Measurements from ENCODE around the gene TFDP1. TPM values are rescaled to one million over a fixed set of nuclear protein-coding genes. Genes with fewer than 3 reads are reported as not detected.

The TFDP1 gene
- total RNA-seq, 2 experiments from 2014 or later = 87.9 to 119 TPM

DNA sequence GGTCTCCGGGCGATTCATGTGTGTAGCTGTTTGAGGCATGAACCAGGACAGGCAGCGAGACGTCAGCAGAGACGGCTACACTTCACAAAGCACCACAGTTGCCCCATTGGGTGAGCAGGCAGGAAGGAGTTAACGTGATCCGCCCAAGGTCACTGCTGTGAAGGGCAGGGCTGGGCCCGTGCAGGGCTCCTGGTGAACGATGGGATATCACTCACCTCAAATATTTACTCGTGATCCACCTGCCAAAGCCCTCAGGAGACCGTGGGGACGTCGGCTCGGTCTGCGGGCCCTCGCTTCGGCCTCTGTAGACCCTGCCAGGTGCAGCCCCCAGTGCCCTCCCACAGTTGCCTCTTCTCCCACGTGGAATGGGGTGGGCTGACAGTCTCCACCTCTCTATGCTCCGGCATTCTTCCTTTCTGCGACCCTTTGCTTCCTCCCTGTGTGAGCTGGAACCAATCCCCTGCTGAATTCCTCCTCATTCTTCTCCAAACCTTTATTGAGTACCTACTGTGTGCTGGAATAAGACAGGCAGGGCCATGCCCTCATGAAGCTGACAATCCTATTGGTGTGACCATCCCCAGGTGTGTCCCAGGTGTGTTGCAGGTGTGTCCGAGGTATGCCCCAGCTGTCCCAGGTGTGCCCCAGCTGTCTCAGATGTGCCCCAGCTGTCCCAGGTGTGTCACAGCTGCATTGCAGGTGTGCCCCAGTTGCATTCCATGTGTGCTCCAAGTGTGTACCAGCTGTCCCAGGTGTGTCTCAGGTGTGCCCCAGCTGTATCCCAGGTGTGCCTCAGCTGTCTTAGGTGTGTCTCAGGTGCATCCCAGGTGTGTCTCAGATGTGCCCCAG is 80.4 kb downstream of the TFDP1 start:
- no peak for DNase-seq (ENCODE audit: low spot score)
- POLR2A ChIA-PET = no interaction called here

DNA sequence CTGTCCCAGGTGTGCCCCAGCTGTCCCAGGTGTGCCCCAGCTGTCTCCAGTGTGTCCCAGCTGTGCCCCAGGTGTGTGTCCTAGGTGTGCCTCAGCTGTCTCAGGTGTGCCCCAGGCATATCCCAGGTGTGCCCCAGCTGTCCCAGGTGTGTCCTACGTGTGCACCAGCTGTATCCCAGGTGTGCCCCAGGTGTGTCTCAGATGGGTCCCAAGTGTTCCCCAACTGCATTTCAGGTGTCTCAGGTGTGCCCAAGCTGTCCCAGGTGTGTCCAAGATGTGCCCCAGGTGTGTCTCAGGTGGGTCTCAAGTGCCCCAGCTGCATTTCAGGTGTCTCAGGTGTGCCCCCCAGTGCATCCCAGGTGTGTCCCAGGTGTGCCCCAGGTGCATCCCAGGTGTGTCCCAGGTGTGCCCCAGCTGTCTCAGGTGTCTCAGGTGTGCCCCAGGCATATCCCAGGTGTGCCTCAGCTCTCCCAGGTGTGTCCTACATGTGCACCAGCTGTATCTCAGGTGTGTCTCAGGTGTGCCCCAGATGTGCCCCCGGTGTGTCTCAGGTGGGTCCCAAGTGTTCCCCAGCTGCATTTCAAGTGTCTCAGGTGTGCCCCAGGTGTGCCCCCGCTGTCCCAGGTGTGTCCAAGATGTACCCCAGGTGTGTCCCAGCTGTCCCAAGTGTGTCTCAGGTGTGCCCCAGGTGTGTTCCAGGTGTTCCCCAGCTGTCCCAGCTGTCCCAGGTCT is 81.2 kb downstream of the TFDP1 start:
- Histone ChIP-seq H4K20me1 (ENCODE audit: insufficient read depth, low read length) (no peaks in the 10 kb centered on the region), H3K36me3 (ENCODE audit: insufficient read depth, low read length) (no peaks in the 10 kb centered on the region), H3K9me2 (ENCODE audit: insufficient read depth, low read length) (no peaks in the 10 kb centered on the region), H3K9me3 (ENCODE audit: low read length) (no peaks in the 10 kb centered on the region), H3K4me3 (ENCODE audit: low read depth, low read length, poor library complexity, severe bottlenecking) (no peak overlapping the region), H3K79me2 (ENCODE audit: insufficient read depth, low read depth, low read length) (no peaks in the 10 kb centered on the region), H3K27ac (ENCODE audit: low read depth, low read length, poor library complexity, severe bottlenecking) (no peak overlapping the region), H3K4me2 (ENCODE audit: low read length) (no peak overlapping the region), H3K4me1 (ENCODE audit: insufficient read depth, low read length, poor library complexity, severe bottlenecking) (no peaks in the 10 kb centered on the region), H2AFZ (ENCODE audit: low read length) (no peak overlapping the region)
- intact Hi-C loops (cut with micrococcal nuclease; ENCODE audit: unreplicated experiment) = no loop called here
- TF ChIP-seq, protein P1, sequence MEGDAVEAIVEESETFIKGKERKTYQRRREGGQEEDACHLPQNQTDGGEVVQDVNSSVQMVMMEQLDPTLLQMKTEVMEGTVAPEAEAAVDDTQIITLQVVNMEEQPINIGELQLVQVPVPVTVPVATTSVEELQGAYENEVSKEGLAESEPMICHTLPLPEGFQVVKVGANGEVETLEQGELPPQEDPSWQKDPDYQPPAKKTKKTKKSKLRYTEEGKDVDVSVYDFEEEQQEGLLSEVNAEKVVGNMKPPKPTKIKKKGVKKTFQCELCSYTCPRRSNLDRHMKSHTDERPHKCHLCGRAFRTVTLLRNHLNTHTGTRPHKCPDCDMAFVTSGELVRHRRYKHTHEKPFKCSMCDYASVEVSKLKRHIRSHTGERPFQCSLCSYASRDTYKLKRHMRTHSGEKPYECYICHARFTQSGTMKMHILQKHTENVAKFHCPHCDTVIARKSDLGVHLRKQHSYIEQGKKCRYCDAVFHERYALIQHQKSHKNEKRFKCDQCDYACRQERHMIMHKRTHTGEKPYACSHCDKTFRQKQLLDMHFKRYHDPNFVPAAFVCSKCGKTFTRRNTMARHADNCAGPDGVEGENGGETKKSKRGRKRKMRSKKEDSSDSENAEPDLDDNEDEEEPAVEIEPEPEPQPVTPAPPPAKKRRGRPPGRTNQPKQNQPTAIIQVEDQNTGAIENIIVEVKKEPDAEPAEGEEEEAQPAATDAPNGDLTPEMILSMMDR (conservative IDR thresholded peaks at IDR 0.05; ENCODE audit: low read length) = no peak
- TF ChIP-seq EZH2phosphoT487 (IDR thresholded peaks at IDR 0.05; ENCODE audit: borderline replicate concordance, low read depth, low read length) = no peak
- BruUV-seq (replicated peaks) = no TSS peak
- CTCF ChIA-PET (ENCODE audit: unreplicated experiment) = no interaction called here
- DNase-seq (ENCODE audit: low spot score) = no peak
- POLR2A ChIA-PET = no interaction called here

More for the DNA sequence above, 80.4 kb downstream of the TFDP1 start:
- Histone ChIP-seq H3K79me2 (ENCODE audit: insufficient read depth, low read depth, low read length) (no peaks in the 10 kb centered on the region), H3K4me1 (ENCODE audit: insufficient read depth, low read length, poor library complexity, severe bottlenecking) (no peaks in the 10 kb centered on the region), H3K4me2 (ENCODE audit: low read length) (no peak overlapping the region), H3K27ac (ENCODE audit: low read depth, low read length, poor library complexity, severe bottlenecking) (no peak overlapping the region), H3K9me2 (ENCODE audit: insufficient read depth, low read length) (no peaks in the 10 kb centered on the region), H4K20me1 (ENCODE audit: insufficient read depth, low read length) (no peaks in the 10 kb centered on the region), H3K4me3 (ENCODE audit: low read depth, low read length, poor library complexity, severe bottlenecking) (no peak overlapping the region), H3K36me3 (ENCODE audit: insufficient read depth, low read length) (no peaks in the 10 kb centered on the region), H3K9me3 (ENCODE audit: low read length) (no peaks in the 10 kb centered on the region), H2AFZ (ENCODE audit: low read length) (no peak overlapping the region)
- no TSS peak for BruUV-seq (replicated peaks)
- CTCF ChIA-PET (ENCODE audit: unreplicated experiment) = no interaction called here
- intact Hi-C loops (cut with micrococcal nuclease; ENCODE audit: unreplicated experiment) = no loop called here
- TF ChIP-seq, protein P1 (conservative IDR thresholded peaks at IDR 0.05; ENCODE audit: low read length) = no peak
- TF ChIP-seq EZH2phosphoT487 (IDR thresholded peaks at IDR 0.05; ENCODE audit: borderline replicate concordance, low read depth, low read length) = no peak

DNA sequence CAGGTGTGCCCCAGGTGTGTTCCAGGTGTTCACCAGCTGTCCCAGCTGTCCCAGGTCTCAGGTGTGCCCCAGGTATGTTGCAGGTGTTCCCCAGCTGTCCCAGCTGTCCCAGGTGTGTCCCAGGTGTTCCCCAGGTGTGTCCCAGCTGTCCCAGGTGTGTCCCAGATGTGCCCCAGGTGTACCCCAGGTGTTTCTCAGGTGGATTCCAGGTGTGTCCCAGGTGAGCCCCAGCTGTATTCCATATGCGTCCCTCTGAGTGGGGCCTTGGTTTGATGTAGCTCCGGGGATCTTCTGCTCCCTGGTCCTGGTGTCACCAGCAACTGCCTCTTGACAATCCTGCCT is 81.7 kb downstream of the TFDP1 start:
- POLR2A ChIA-PET = no interaction called here
- Histone ChIP-seq H4K20me1 (ENCODE audit: insufficient read depth, low read length) (no peaks in the 10 kb centered on the region), H3K79me2 (ENCODE audit: insufficient read depth, low read depth, low read length) (no peaks in the 10 kb centered on the region), H3K36me3 (ENCODE audit: insufficient read depth, low read length) (no peaks in the 10 kb centered on the region), H3K9me3 (ENCODE audit: low read length) (no peaks in the 10 kb centered on the region), H3K4me3 (ENCODE audit: low read depth, low read length, poor library complexity, severe bottlenecking) (no peak overlapping the region), H3K4me1 (ENCODE audit: insufficient read depth, low read length, poor library complexity, severe bottlenecking) (no peaks in the 10 kb centered on the region), H3K27ac (ENCODE audit: low read depth, low read length, poor library complexity, severe bottlenecking) (no peak overlapping the region), H2AFZ (ENCODE audit: low read length) (no peak overlapping the region), H3K4me2 (ENCODE audit: low read length) (no peak overlapping the region), H3K9me2 (ENCODE audit: insufficient read depth, low read length) (no peaks in the 10 kb centered on the region)
- TF ChIP-seq, protein P1 (conservative IDR thresholded peaks at IDR 0.05; ENCODE audit: low read length) = no peak
- CTCF ChIA-PET (ENCODE audit: unreplicated experiment) = no interaction called here
- intact Hi-C loops (cut with micrococcal nuclease; ENCODE audit: unreplicated experiment) = no loop called here
- no TSS peak for BruUV-seq (replicated peaks)
- no peak for DNase-seq (ENCODE audit: low spot score)
